ENCODE measurements around the gene DGKB.

Gene DGKB

GRCh38 chr7:14902589-14903067 lies at the start of gene DGKB:
DGKB (minus strand) TSS chr7:14902751.
- DNase-seq (ENCODE audit: low read depth), result no peak

- no peak for DNase-seq (ENCODE audit: low read depth)
Measured at GRCh38 chr7:14950013-14950412, 47.5 kb upstream of the DGKB start.

DNA sequence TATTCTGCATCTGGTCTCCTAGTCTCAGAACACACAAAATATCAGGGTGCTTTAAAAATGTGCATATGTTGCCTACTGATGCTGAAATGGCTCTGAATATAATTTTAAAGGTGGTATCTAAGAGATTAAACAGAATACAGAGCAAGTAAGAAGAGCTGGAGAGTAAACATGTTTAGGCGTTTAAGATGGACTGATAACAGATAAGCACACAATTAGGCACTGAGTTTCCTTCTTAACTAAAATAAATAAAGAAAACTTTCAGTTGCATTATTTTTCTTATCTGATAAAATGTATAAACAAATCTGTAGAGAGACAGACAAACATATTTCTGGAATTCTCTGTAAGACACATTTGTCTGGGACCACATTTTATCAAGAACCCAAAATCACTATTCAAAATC lies 35.6 kb upstream of the DGKB start:
- no peak for DNase-seq (ENCODE audit: low read depth)

GRCh38 chr7:14937581-14937980 lies 35.0 kb upstream of the DGKB start:
- no peak for DNase-seq (ENCODE audit: low read depth)

- DNase-seq (ENCODE audit: low read depth), result no peak
Measured at GRCh38 chr7:14936554-14936953, 34.0 kb upstream of the DGKB start.

- DNase-seq (ENCODE audit: low read depth), result no peak
Measured at GRCh38 chr7:14934839-14935238, 32.3 kb upstream of the DGKB start.

GRCh38 chr7:14931511-14932215 lies 29.1 kb upstream of the DGKB start:
- no peak for DNase-seq (ENCODE audit: low read depth)

DNA sequence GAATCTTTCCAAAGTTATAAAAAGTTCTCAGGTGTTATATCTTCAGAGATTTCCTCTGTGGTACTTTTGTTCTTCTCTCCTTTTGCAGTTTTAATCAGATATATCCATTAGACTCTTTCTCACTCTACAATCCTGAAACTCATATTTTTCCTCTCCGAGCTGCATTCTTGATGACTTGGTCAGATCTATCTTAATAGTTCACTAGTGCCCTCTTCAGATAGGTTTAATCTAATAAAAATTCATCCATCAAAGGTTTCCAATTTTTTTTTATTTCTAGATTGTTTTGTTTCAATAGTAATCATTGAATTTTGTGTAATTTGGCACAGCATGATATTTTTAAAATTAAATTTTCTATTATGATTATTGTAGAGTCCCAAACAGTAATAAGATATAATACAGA lies 21.8 kb upstream of the DGKB start:
- DNase-seq (ENCODE audit: low read depth), result no peak

DNA sequence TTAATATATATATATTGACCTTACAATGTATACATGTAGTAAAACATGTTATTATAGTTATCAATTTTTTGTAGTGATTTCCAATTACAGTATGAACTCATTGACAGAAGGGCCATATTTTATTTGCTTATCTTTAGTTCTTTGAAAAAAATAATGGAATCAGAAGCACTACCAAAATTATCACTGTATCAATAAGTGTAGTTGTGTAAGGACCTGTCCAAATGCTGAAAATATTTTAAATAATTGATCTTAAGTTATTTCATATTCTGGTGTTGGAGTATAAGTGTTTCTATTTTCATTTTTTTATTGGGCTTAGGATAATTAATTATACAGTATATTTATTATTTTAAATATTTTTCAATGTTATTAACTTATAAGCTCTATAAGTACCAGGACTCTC lies 8.5 kb upstream of the DGKB start:
- no peak for DNase-seq (ENCODE audit: low read depth)

- no peak for DNase-seq (ENCODE audit: low read depth)
Measured at GRCh38 chr7:14908697-14909096, 6.1 kb upstream of the DGKB start.

DNA sequence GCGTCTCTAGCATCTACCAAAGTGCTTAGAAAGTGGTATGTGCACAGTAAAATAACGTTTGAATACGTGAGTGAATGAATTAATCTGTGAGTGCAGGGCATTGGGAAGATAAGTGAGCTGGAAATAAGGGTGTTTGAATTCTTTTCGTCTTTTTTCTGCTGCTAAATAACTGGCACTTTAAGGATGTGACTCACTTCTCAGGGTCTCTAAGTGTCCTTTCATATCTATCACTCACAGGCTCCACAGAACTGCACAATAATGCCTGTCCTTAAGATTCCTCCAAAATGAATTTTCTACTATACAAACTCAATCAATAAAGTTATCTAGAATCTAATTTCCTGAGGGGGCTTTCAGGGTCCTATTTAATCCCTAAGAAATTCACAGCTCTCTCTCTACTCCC lies 3.2 kb upstream of the DGKB start:
- DNase-seq (ENCODE audit: low read depth), result no peak

DNA sequence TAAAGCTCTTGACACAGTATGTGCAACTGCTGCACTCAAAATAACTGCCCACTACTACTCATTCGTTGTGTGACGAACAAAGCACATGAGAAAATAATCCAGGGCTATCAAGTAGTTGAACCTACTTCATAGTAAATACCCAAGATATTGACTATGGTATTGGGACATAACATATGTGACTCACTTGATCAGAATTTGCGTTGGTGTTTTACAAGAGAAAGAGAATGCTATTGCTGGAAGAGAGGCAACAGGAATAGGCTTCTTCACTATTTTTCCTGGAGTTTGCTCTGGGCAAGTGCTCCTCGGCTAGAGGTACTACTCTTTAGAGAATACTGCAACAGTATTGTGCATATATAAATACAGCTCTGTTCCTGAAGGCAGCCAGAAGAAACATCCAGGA lies 2.5 kb downstream of the DGKB start:
- DNase-seq (ENCODE audit: low read depth), result no peak

DNA sequence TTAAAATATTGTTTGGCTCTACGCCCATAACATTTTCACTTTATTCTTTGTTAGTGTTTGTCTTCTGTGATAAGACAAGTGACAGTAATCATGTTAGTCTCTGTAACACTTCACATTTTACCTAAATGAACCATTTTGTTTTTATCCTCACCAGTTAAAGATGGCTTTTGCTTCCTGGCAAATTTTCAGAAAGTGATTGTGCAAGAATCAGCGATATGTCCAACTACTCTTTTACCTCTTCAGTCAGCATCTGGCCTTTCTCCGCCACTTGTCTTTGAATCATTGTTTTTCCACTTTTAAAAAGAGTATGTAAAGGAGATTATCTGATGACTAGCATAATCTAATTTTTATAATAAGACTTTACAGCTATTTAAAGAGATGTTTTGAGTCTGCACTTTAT lies 3.5 kb downstream of the DGKB start:
- no peak for DNase-seq (ENCODE audit: low read depth)

DNA sequence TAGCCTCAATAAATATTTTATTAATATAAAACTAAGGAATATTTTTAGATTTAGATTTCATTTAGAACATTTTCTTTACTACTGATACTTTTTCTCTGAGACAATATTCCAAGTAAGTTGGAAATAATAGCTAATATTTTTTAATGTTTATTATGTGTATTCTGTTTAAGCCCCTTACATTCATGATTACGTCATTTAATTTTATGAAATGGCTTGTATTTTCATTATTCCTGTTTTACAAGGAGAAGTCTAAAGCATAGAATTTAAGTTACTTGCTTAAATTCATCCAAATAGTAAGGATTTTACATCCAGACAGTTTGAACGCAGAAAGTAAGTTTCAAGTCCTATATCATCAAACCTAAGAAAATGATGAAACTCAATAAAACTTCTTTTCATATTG lies 6.1 kb downstream of the DGKB start:
- no peak for DNase-seq (ENCODE audit: low read depth)

GRCh38 chr7:14894826-14895225 lies 7.7 kb downstream of the DGKB start:
- no peak for DNase-seq (ENCODE audit: low read depth)

- DNase-seq (ENCODE audit: low read depth), result no peak
Measured at GRCh38 chr7:14892961-14893360, 9.6 kb downstream of the DGKB start.

DNA sequence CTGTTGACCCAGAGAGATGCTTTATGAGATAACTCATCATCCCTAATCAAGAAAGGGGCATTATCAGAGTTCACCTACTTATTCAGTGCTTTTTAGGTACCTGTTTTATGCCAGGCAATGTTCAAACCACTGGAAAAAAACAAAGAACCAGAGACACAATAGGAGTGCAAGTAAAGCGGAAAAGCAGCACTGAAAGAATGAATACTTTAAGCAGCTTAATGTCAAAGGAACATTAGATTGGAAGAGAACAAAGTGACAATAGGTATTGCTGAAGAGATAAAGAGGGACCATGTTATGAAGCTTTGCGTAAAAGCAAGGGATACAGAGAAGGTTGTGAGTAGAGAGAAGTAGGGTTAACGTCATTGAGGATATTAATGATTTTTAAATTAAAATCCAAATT lies 11.3 kb downstream of the DGKB start:
- DNase-seq (ENCODE audit: low read depth), result no peak

DNA sequence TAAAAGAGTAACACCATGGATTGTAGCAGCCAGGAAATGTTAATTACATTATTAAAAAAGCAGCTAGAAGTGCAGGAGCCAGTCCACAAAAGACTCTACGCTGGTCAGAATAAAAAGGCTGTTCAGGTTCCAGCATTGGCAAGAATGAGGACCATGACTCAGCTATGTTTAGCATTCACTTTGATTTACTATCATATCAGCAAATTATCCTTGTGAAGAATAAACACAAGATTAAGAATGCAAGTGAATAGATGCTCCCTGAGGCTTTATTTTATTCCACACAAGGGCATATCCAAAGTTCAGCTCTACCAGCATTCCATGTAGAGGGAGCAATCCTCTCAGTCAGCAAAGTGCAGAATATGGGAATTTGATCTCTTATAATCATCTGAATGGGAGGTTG lies 13.6 kb downstream of the DGKB start:
- no peak for DNase-seq (ENCODE audit: low read depth)

- DNase-seq (ENCODE audit: low read depth), result no peak
Measured at GRCh38 chr7:14886533-14886932, 16.0 kb downstream of the DGKB start.

GRCh38 chr7:14875941-14876587 lies 26.5 kb downstream of the DGKB start:
- DNase-seq (ENCODE audit: low read depth), result no peak

GRCh38 chr7:14871880-14872279 lies 30.7 kb downstream of the DGKB start:
- DNase-seq (ENCODE audit: low read depth), result no peak

GRCh38 chr7:14870394-14870793 lies 32.2 kb downstream of the DGKB start:
- DNase-seq (ENCODE audit: low read depth), result no peak

GRCh38 chr7:14868937-14869336 lies 33.6 kb downstream of the DGKB start:
- no peak for DNase-seq (ENCODE audit: low read depth)

- DNase-seq (ENCODE audit: low read depth), result no peak
Measured at GRCh38 chr7:14861456-14861855, 41.1 kb downstream of the DGKB start.

All from activated gamma-delta T cell treated with anti-CD3 and anti-CD28 coated beads, Interleukin-2, amount 50 U/mL, for 16 hours (primary cell).